ENCODE results near the gene TRAPPC10. TPM values are rescaled to one million over a fixed set of nuclear protein-coding genes. Genes with fewer than 3 reads are reported as not detected.
A peak's percentile ranks its signal among the peaks of the same experiment; 100 is the strongest.

Gene TRAPPC10
- 24.6 and 31.0 TPM in 2 replicates for total RNA-seq (2014; rRNA removed; shearing (Covaris generic))

- Histone ChIP-seq H3K4me1 (peaks cover 24% of the 10 kb centered on the region), H3K27ac (peak within 1 kb of the TSS; percentile 57), H3K4me3 (peak within 1 kb of the TSS; percentile 89), H3K9me3 (replicated peaks) (no peaks in the 10 kb centered on the region), H3K27me3 (no peaks in the 10 kb centered on the region), H3K36me3 (peaks cover 2% of the 10 kb centered on the region; the same call in 1 of the 2 replicates)
- peak; percentile 80 to 85 for DNase-seq
Observed at GRCh38 chr21:44011579-44012473, at the start of gene TRAPPC10. Gene TRAPPC10, plus strand, starts transcription at chr21:44012309. Its CDS starts 185 bp downstream, at chr21:44012494.

- Histone ChIP-seq H3K9me3 (replicated peaks) (no peaks in the 10 kb centered on the region), H3K27ac (no peak overlapping the region), H3K36me3 (no peaks in the 10 kb centered on the region), H3K4me1 (peaks cover 2% of the 10 kb centered on the region; the same call in 1 of the 2 replicates), H3K4me3 (no peak overlapping the region), H3K27me3 (no peaks in the 10 kb centered on the region)
- no peak for DNase-seq
Observed at GRCh38 chr21:43965911-43966585, 46.1 kb upstream of the TRAPPC10 start.

- Histone ChIP-seq H3K9me3 (replicated peaks) (no peaks in the 10 kb centered on the region), H3K36me3 (no peaks in the 10 kb centered on the region)
Observed at GRCh38 chr21:43966946-43967512, 45.1 kb upstream of the TRAPPC10 start.

GRCh38 chr21:43967981-43968380 is 44.1 kb upstream of the TRAPPC10 start:
- H3K9me3 ChIP-seq (replicated peaks): no peaks in the 10 kb centered on the region
- no peak overlapping the region for H3K27ac ChIP-seq
- no peak for DNase-seq
- peaks cover 18% of the 10 kb centered on the region for H3K4me1 ChIP-seq
- H3K4me3 ChIP-seq: no peak overlapping the region
- no peaks in the 10 kb centered on the region for H3K36me3 ChIP-seq
- H3K27me3 ChIP-seq: no peaks in the 10 kb centered on the region

More at GRCh38 chr21:43966946-43967512, 45.1 kb upstream of the TRAPPC10 start:
- no peak for DNase-seq
- Histone ChIP-seq H3K4me1 (peaks cover 9% of the 10 kb centered on the region), H3K27ac (no peak overlapping the region), H3K27me3 (no peaks in the 10 kb centered on the region), H3K4me3 (no peak overlapping the region)

GRCh38 chr21:43968410-43969114 is 43.5 kb upstream of the TRAPPC10 start:
- no peak for DNase-seq
- no peaks in the 10 kb centered on the region for H3K36me3 ChIP-seq
- no peak overlapping the region for H3K27ac ChIP-seq
- no peak overlapping the region for H3K4me3 ChIP-seq
- H3K9me3 ChIP-seq (replicated peaks): no peaks in the 10 kb centered on the region
- H3K27me3 ChIP-seq: no peaks in the 10 kb centered on the region
- peaks cover 22% of the 10 kb centered on the region for H3K4me1 ChIP-seq

GRCh38 chr21:43969115-43969444 is 43.0 kb upstream of the TRAPPC10 start:
- Histone ChIP-seq H3K4me3 (no peak overlapping the region), H3K27ac (no peak overlapping the region), H3K4me1 (peaks cover 28% of the 10 kb centered on the region), H3K36me3 (no peaks in the 10 kb centered on the region), H3K27me3 (no peaks in the 10 kb centered on the region), H3K9me3 (replicated peaks) (no peaks in the 10 kb centered on the region)
- no peak for DNase-seq

- Histone ChIP-seq H3K27me3 (no peaks in the 10 kb centered on the region), H3K27ac (no peak overlapping the region), H3K4me1 (peaks cover 31% of the 10 kb centered on the region), H3K36me3 (no peaks in the 10 kb centered on the region), H3K4me3 (no peak overlapping the region), H3K9me3 (replicated peaks) (no peaks in the 10 kb centered on the region)
- no peak for DNase-seq
Observed at GRCh38 chr21:43970551-43970950, 41.6 kb upstream of the TRAPPC10 start.

GRCh38 chr21:43971201-43971991 is 40.7 kb upstream of the TRAPPC10 start:
- DNase-seq: peak; percentile 80 to 83
- no peak overlapping the region for H3K4me3 ChIP-seq
- no peaks in the 10 kb centered on the region for H3K27me3 ChIP-seq
- no peaks in the 10 kb centered on the region for H3K9me3 ChIP-seq (replicated peaks)
- peaks cover 31% of the 10 kb centered on the region for H3K4me1 ChIP-seq
- H3K27ac ChIP-seq: peak overlapping the region; percentile 19; the same call in 1 of the 2 replicates
- no peaks in the 10 kb centered on the region for H3K36me3 ChIP-seq

GRCh38 chr21:43971992-43972255 is 40.2 kb upstream of the TRAPPC10 start:
- no peak overlapping the region for H3K4me3 ChIP-seq
- peaks cover 31% of the 10 kb centered on the region for H3K4me1 ChIP-seq
- no peaks in the 10 kb centered on the region for H3K9me3 ChIP-seq (replicated peaks)
- H3K36me3 ChIP-seq: no peaks in the 10 kb centered on the region
- no peak overlapping the region for H3K27ac ChIP-seq
- no peaks in the 10 kb centered on the region for H3K27me3 ChIP-seq
- no peak for DNase-seq

- H3K36me3 ChIP-seq: no peaks in the 10 kb centered on the region
- DNase-seq: peak; percentile 92 to 94
- H3K27ac ChIP-seq: peak overlapping the region; percentile 67
- no peaks in the 10 kb centered on the region for H3K27me3 ChIP-seq
- peak overlapping the region; percentile 19 for H3K4me3 ChIP-seq
- H3K4me1 ChIP-seq: peaks cover 31% of the 10 kb centered on the region
- no peaks in the 10 kb centered on the region for H3K9me3 ChIP-seq (replicated peaks)
Observed at GRCh38 chr21:43972850-43973633, 39.1 kb upstream of the TRAPPC10 start.

- H3K4me3 ChIP-seq: peak overlapping the region; percentile 19
- no peaks in the 10 kb centered on the region for H3K27me3 ChIP-seq
- no peaks in the 10 kb centered on the region for H3K36me3 ChIP-seq
- H3K9me3 ChIP-seq (replicated peaks): no peaks in the 10 kb centered on the region
- peak overlapping the region; percentile 67 for H3K27ac ChIP-seq
- peaks cover 31% of the 10 kb centered on the region for H3K4me1 ChIP-seq
- DNase-seq: peak in 1 of 2 experiments; percentile 92
Observed at GRCh38 chr21:43973634-43973955, 38.5 kb upstream of the TRAPPC10 start.

GRCh38 chr21:43974791-43975468 is 37.2 kb upstream of the TRAPPC10 start:
- peaks cover 31% of the 10 kb centered on the region for H3K4me1 ChIP-seq
- no peaks in the 10 kb centered on the region for H3K9me3 ChIP-seq (replicated peaks)
- H3K27ac ChIP-seq: no peak overlapping the region
- no peaks in the 10 kb centered on the region for H3K36me3 ChIP-seq
- no peak overlapping the region for H3K4me3 ChIP-seq
- no peaks in the 10 kb centered on the region for H3K27me3 ChIP-seq
- DNase-seq: no peak

GRCh38 chr21:43975469-43976098 is 36.5 kb upstream of the TRAPPC10 start:
- H3K36me3 ChIP-seq: no peaks in the 10 kb centered on the region
- H3K27ac ChIP-seq: no peak overlapping the region
- no peaks in the 10 kb centered on the region for H3K9me3 ChIP-seq (replicated peaks)

More at GRCh38 chr21:43975469-43976098, 36.5 kb upstream of the TRAPPC10 start:
- H3K27me3 ChIP-seq: no peaks in the 10 kb centered on the region
- H3K4me1 ChIP-seq: peaks cover 31% of the 10 kb centered on the region
- peak; percentile 77 to 82 for DNase-seq
- no peak overlapping the region for H3K4me3 ChIP-seq

Data from SJCRH30 (cell line).